NOMO-1 (cell line): ENCODE results near the gene SAMD9L.

Experiments used
- DNase-seq, 2 experiments: peaks; one replicate each; lab custom pipeline; 2025; ENCODE audit not compliant: unreplicated experiment in 2 of 2; lab: John Stamatoyannopoulos, UW

Gene SAMD9L

DNA sequence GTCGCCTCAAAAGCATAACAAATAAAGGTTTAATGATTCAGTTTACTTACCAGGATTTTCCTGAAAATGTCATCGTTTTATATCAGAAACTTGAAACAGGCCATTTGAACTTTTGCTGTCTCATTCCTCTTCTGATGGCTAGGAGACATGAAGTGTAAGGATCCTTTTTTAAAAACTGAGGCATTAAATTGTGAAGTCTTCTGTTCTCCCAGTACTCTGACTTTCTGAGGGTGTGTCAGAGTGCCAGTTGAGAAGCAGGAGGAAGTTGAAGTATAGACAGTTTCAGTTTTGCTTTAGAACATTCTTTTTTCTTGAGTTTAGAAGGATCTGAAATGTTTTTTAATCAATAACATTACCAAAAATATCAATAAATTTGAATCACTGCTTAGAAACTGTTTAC lies at the start of gene SAMD9L:
Gene SAMD9L (minus strand): TSS at position 242 of the 400 bp plus-strand sequence. CDS start 12,414 bp downstream, outside the sequence.
- DNase-seq = peak; percentile 83 to 98

DNA sequence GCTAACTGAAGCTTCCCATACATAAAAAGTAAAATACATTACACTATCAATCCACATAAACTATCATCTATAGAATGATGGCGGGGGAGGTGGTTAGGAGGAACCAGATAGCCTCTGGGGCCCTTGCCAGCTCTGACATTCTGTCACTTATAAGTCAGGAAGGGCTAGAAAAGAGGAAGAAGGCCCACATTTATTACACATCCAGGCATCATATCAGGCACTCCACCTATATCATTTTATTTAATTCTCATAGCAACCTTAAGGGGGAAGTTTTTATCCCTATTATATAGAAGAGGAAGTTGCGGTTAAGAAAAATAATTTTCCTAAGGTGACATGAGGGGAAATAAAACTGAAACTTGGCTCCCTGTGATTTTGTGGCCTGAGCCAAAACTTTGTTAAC lies 48.2 kb upstream of the SAMD9L start:
- peak; percentile 94 to 100 for DNase-seq

DNA sequence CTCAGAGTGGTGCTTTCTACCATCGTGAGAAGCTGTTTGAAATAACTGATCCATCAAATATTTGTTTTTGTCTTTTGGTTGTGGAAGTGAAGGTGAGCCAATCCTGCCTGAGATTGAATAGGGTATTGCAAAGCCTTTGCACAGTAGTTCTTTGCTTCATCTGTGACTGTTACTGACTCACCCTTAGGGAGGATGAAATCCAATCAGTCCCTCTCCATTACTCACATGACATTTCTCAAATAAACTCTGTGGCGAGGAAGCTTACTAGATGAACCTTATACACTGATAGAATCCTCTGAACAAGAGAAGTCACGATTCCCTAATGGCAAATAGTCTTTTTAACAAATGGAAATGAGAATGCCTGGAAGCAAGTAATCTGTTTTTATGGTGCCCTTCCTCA lies 46.2 kb upstream of the SAMD9L start:
- peak in 1 of 2 experiments; percentile 66 for DNase-seq

DNA sequence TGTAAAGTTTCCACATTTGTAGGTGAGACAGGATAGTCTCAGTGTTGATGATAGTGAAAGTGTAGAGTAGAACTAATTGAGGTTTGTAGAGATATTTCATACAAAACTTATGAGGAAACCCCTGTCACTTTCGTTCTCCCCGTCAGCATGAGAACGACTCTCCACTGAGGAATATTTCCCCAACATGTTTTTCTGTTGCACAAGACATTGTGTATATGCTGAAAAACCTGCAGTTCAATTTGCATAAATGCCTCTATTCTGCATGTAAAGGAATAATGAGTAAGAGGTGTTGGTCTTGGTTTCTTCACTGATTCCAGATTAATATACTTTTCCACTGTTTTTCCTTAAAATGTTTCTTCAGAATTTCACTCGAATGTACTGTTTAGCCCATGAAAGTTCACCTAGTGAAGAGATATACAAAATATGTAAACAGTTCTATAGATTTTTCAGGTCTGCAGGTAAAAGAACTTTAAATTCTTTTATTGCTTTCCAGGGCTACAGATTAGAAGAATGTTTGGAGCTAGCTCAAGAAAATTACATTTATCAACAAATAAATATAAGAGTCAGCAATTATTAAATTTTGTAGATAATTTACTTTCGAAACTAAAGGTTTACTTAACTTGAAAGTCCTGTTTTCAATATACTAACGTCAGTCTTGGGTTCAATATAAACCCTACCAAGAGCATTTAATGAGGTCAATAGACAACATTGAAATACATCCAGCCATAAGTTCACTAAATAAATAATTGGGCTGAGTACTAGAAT lies 40.9 kb upstream of the SAMD9L start:
- peak; percentile 20 to 86 for DNase-seq

DNA sequence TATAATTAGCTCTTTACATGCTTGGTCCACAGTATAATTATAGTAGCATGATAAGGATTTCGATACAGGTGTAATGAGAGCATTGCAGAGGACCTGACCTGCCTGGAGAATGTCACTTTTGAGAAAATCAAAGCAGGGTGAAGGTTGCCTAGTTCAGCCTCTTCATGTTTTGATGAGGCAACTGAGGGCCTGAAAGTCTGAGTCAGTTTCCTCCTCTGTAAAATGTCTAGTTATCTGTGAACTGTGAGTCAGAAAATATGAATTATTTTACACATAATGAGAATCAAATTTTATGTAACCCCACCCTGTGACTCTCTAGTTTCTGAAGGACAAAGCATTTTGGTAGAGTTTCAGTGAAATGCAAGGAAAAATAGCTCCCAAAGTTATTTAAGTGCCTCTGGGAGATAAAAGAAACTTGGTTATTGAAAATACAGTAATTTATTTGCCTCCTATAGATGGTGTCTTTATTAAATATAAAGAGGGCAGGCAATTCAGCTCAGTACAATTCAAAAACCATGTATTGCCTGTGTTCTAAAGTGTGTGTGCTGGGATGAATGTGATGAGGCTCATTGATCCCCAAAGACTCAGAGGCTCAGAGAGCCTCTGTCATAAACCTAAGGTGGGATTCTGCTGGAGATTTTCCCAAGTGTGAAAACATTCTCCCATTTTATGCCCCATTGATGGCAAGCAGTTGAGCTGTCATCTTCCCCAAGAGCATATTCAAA lies 37.3 kb upstream of the SAMD9L start:
- peak in 1 of 2 experiments; percentile 28 for DNase-seq

DNA sequence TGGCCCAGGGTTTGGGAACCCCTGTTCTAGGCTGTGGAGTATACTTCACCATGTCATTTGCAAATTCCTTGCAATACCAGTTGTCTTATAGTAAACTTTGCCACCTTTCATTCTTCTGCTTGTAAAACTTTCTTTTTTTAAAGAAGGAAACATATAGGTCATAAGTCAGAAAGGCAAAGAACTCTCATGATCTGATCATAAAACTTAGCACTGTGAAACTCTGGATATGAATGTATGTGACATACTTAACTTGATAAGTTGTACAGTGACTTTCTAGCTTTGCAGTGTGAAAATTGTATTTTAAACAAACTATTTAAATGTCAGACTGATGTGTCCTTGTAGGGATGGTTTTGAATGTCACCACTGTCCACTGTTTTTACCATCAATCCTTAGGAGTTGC lies 31.0 kb upstream of the SAMD9L start:
- DNase-seq = no peak

DNA sequence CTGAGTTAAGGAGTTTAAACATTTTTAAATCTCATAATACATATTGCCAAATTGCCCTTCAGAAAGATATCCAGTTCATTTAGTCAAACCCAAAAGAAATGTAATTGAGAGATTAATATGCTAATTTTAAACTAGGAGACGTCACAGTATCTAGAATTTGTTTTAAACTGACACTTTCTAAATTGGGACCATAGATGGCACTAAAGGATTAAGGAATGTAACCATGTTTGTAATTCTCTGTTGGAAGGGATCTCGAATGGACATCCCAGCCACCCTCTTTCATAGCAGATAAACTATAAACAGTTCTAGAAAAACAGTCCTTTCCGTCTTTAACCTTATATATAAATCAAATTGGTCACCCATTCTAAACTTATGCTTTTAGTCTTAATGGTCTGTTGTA lies 30.0 kb upstream of the SAMD9L start:
- DNase-seq = peak in 1 of 2 experiments; percentile 80

DNA sequence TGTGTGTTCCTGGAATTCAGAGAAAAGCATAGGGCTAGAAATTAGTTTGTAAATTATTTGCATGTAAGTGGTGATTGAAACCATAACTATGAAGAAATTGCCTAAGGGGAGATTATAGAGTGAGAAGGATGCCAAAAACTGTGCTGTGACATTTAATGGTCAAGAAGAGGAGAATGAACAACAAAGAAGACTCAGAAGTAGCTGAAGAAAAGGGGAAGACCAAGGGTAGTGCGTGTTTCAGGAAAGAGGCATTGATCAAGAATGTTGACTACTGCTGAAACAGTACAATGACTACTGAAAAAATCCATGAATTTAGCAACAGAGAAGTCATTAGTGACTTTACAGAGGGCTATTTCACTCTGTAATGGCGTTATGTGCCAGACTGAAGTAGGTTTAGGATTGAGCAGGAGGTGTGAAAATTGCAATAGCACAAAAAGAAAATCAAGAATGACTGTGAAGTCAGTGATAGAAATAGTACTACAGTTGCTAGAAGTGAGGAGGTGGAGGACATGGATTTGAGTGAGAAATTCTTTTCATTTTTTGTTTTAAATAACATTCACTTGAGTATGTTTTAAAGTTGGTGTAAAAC lies 28.9 kb upstream of the SAMD9L start:
- peak; percentile 18 to 83 for DNase-seq

DNA sequence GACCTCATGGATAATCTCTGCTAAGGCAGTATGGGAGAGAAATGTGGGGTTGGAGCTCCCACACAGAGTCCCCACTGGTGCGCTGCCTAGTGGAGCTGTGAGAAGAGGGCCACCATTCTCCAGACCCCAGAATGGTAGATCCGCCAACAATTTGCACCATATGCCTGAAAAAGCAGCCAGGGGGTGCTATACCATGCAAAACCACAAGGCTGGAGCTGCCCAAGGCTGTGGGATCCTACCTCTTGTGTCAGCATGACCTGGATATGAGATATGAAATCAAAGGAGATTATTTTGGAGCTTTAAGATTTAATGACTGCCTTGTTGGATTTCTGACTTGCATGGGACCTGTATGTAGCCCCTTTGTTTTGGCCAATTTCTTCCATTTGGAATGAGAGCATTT lies 27.0 kb upstream of the SAMD9L start:
- no peak for DNase-seq

DNA sequence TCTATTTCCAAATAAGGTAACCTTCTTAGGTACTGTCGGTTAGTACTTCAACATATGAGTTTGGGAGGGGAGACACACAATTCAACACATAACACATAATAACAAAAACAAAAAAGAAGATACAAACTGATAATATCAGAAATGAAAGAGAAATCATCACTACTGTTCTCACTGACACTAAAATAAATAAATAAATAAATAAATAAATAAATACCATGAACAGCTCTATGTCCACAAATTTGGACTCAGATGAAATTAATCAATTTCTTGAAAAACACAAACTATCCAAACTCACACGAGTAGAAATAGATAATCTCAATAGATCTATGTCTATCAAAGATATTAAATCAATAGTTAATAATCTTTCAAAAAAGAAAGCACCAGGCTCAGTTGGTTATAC lies 24.5 kb upstream of the SAMD9L start:
- DNase-seq = no peak

DNA sequence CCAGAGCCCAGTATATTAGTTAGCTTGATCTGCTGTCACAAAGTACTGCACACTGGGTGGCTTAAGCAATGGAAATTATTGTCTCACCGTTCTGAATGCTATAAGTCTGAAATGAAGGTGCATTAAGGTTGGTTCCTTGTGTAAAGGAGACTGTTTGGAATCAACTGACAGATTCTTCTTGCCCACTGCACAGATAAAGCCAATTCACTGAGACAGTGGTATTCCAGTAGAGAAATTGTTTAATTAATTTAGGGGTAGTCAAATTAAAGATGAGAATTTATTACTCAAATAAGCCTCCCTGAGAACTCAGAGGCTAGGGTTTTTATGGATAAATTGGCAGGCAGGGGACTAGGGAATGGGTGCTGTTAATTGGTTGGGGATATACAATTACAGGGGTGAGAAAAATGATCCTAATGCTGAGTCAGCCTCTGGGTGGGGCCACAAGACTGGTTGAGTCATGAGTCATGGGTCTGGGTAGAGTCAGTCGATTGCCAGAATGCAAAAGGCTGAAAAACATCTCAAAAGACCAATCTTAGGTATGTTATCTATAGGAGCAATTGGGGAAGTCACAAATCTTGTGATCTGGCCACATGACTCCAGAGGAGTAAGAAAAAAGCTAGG lies 23.5 kb upstream of the SAMD9L start:
- DNase-seq = no peak

DNA sequence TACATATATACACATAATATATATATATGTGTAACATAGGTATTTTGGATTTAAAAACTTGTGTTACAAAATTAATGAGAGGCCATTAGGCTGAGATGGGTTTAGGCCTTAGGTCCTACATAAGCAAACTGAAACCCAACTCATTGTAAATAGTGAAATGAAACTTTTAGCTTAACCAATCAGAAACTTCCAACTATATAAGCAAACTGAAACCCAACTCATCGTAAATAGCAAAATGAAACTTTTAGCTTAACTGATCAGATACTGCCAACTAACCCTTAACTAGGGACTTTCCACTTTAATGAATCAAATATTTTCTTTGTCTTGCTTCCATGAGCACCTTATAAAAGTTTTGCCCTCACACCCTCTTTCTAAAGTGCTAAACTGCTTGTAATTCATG lies 17.3 kb upstream of the SAMD9L start:
- peak; percentile 75 to 93 for DNase-seq

DNA sequence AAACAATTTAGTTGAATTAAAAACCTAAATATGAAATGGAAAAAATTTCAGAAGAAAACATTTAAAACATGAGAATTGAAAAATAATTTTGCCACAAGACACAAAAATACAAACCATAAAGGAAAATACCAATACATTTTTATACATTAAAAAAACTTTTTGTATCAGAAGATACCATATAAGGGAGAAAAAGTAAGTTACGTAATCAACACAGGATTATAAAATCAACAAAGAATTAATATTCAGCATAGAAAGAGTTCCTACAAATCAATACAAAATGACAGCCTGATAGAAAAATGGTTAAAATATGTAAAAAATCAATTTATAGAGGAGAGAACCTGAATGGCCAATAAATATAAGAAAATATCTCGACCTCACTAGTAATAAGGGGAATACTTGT lies 16.6 kb upstream of the SAMD9L start:
- no peak for DNase-seq

DNA sequence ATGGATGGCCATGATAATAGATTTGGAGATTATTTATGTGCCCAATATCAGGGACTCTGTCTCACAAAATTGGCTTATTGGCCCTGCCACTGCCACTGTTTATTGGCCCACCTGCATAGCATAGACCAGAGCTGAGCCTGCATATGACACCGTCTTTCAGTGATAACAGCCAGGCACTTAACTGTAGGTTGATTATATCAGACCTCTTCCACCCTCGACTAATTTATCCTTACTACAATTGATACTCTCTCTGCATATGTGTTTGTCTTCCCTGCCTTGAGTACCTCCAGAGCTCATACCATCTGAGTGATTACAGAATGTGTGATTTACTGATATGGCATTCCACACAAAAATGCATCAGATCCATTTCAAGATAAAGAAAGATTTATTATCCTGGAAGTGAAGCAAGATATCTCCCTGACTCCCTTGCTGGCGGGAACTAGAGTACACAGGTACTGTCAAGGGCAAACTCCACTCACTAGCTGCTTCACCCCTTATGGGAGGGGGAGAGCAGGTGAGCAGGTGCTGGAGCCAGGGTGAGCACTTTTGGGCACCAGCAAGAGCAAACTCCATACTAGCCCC lies 13.1 kb upstream of the SAMD9L start:
- DNase-seq = no peak

DNA sequence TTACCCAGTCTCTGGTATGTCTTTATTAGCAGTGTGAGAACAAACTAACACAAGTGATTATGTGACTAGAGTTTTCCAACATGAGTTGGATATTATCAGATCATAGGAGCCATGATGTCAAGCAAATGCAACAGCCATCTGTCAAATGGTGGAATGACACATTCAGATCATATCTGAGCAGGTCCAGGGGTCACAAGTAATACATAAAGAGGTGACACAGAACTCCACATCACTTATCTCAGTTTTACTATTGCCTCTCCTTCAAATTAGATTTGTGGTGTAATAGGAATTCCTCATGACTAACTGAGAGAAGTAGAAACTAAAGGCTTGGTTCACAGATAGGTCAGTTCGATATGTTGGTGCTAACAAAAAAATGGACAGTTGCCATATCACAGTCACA lies 12.2 kb upstream of the SAMD9L start:
- no peak for DNase-seq

DNA sequence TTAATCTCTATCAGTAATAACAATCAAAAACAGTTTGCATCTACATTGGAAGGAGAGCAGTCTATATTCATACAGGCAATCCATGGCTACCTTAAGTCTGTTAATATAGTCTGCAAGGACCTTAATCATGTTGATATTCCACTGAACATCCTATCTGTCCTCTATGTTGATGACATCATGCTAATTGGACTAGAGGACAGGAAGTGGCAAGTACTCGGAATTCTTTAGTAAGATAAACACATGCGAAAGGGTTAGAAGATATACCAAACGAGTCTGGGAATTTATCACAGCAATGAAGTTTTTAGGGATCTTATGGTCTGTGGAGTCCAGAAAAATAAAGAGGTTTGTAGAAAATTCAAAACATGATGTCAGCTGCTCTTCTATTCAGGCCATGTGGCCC lies 11.3 kb upstream of the SAMD9L start:
- no peak for DNase-seq

DNA sequence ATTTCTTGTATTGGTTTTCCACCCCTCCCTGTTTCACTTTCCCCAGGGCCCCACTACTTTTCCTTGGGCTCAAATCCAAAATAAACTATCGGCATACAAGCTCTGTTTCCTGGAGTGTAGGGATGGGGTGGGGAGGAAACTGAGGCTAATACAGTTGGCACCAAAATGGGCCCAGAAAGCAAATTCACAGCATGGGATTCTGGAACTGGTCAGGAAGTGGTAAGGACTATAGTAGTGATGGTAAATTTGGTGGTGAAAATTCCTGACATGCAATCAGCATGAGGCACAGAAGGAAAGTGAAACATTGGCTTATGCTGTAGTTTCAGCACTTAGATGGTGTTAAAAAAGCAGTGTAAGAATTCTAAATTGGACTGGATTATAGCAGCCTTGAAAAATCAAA lies 8.7 kb upstream of the SAMD9L start:
- no peak for DNase-seq

DNA sequence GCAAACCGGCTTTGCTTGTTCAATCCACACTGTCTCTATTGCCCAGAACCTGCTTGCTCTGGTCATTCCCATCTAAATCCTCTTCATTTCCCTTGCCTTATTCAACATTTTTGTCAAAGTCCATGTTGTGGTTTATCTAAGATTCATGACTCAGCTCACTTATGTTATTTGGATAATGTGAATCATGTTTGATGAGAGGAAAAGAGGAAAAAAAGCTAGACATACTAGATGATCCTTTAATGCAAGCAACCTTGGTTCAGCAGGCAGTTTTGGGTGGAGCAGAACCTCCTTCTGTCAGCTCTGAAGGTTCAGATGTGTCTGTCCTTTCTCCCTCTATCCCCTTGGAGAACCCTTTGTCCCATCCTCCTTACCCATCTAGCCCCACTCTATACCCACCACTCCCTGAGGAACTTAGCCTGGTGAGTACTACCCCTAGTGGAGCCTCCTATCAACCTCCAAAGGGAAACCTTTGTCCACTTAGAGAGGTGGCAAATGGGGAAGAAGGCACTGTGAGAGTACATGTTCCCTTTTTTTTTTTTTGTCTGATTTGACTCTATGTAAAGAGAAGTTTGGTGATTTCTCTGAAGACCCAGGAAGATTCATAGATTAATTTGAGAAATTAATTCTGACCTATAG lies 2.1 kb upstream of the SAMD9L start:
- DNase-seq = peak; percentile 71 to 73

DNA sequence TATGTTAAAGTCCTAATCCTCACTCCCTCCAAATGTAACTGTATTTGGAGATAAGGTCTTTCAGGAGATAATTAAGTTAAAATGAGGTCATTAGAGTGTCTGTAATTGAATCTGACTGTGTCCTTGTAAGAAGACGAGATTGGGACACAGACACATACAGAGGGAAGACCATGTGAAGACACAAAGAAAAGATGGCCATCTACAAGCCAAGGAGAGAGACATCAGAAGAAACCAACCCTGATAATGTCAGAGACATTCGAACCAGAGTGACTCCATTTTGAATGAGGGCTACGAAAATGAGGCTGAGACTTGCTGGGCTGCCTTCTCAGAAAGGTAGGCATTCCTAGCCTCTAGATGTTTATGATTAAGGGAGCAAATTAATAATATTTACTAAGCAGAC lies 542 bp upstream of the SAMD9L start:
- no peak for DNase-seq

DNA sequence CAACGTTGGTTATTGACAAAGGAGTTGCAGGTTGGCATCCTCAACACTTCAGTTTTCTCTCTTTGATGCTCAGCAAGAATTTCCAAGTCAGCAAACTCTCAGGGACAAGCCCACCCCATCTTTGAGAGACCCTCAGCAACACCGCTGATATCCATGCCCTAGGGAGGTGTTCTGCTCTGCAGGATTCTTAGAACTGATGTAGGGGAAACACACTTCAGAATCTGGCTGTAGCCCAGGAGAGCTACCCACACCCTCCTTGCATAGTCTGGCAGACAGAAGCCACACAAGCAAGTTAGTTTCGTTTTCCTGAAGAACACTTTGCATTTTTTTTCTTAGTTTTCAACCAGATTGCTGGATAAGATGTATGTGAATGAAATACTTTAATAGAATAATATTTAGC lies 822 bp downstream of the SAMD9L start:
- DNase-seq = peak; percentile 77 to 81
